Lower leg skin (tissue), 4 donors: ENCODE data around the gene RUFY3. TPM values are rescaled to one million over a fixed set of nuclear protein-coding genes. Genes with fewer than 3 reads are reported as not detected.
"Not testable (repeated sequence)": the region's sequence is repeated elsewhere in the genome, so short reads cannot be mapped to it uniquely, and the experiment has no call there.

ENCODE experiments used
- DNase-seq, 2 donors: peaks; one replicate each; pipeline ENCODE4 v3.0.0-alpha.2; 2019; ENCODE audit warnings: low spot score in 2 of 2
- H3K4me3 ChIP-seq: fragments of 200-600 bp; sonication (generic); 2 replicates; pipeline ENCODE4 v1.5.1; 2017; ENCODE audit warnings: mild to moderate bottlenecking, low read depth; ENCODE audit not compliant: poor library complexity, severe bottlenecking
- CTCF ChIP-seq, 3 donors: fragments of 450-650 bp; IDR thresholded peaks; one replicate each; pipeline ENCODE4 v1.5.1; 2016; ENCODE audit warnings: antibody characterized with exemption in 3 of 3, mild to moderate bottlenecking in 3 of 3, moderate library complexity in 2 of 3
- POLR2A ChIP-seq, 2 donors: fragments of 450-650 bp; IDR thresholded peaks; one replicate each; pipeline ENCODE4 v1.6.1; 2016 to 2017; ENCODE audit warnings: antibody characterized with exemption in 2 of 2, mild to moderate bottlenecking in 1 of 2, moderate library complexity in 1 of 2
- WGBS, 2 donors: methylation state at CpG; one replicate each; pipeline ENCODE4 v1.1.5; 2018; 5-methylcytosine and 5-hydroxymethylcytosine counted together
- intact Hi-C: fragments of 100-400 bp; cut with DNase I; formaldehyde crosslinking; loops from one replicate; pipeline ENCODE4 v1.15.0; 2023; ENCODE audit warnings: low total_unique reads
- total RNA-seq, 4 donors: library from RNA; depleted of rRNA; stranded (reverse); fragments of >200 nt; gene quantifications; one replicate each; pipeline ENCODE4 v1.1.0, GENCODE V29; 2016

The RUFY3 gene
- total RNA-seq, 4 donors from 2014 or later: 54.2 to 88.9 (median 65.7) TPM

DNA sequence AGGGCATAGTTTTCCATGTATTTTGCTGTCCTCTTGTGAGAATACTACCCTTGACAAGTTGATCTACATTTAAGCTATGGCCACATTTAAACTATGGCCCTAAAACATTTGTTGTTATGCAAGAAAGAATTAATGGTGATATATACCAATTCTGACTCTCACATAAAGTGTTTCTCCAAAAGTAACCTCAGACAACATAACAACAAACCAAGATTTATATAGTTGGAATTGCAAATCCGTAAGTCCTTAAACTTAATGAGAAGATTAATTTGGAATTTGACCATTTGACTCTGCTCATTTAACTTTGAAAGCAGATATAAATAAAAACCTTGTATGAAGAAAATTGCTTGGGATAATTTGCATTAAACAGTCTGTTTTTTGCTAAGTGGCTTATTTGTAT is 38.9 kb downstream of the RUFY3 start:
- 95 to 97% methylated on average over 1 of the region's 1 CpG for WGBS, 2 donors
- TF ChIP-seq POLR2A (IDR thresholded peaks at IDR 0.05) (no peak), CTCF (IDR thresholded peaks at IDR 0.05) (no peak)
- H3K4me3 ChIP-seq: no peak overlapping the region
- intact Hi-C loops: no loop called here
- DNase-seq: no peak

DNA sequence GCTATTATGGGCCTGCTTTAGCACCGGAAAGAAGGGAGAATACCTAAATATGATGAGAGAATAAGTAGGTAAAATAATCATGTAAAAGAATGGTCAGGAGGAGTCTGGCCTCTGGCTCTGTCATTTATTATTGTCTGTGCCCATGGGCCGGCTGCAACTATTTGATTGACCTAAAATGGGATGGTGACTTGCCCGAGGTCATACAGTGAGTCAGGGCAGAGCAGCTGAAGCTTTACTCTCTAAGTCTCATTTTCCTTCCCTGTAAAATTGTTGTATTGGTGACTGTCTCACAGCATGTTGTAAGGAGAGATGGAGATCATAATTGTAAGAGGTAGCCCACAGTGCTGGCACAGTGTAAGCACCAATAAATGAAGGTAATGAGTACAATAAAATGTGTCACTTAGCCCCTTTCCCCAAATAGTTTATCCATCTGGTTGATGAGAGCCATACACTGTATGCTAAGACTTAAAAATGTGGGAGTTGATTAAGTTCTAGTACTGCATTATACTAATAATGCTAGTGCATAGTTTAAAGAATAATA is 39.6 kb downstream of the RUFY3 start:
- DNase-seq: no peak
- H3K4me3 ChIP-seq: no peak overlapping the region
- intact Hi-C loops: no loop called here
- WGBS, 2 donors: 88 to 92% methylated on average over 3 of the region's 3 CpGs
- TF ChIP-seq POLR2A (IDR thresholded peaks at IDR 0.05) (no peak), CTCF (IDR thresholded peaks at IDR 0.05) (no peak)

DNA sequence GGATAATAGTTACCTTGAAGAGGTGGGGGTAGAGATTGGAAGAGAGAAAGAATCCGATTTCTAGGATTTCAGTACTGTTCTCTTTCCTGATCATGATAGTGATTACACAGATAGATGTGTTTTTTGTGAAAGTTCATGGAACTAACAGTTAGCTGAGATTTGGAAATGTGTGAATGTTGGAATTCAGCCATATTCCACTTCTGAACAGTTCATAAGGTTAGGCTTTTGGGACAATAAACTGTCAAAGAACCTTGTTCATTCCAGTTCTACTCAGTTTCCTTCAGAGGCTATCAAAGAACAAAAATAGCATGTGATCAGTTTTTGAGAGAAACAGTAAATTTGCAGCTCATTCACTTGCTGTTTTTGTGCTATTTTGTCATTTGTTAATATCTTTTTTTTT is 43.6 kb downstream of the RUFY3 start:
- intact Hi-C loops: no loop called here
- no peak overlapping the region for H3K4me3 ChIP-seq
- 92 to 100% methylated on average over 1 of the region's 1 CpG for WGBS, 2 donors
- DNase-seq: no peak
- TF ChIP-seq CTCF (IDR thresholded peaks at IDR 0.05) (no peak), POLR2A (IDR thresholded peaks at IDR 0.05) (no peak)

GRCh38 chr4:70768301-70768948 is 46.7 kb downstream of the RUFY3 start:
- no peak overlapping the region for H3K4me3 ChIP-seq
- 94 to 95% methylated on average over 3 of the region's 3 CpGs for WGBS, 2 donors
- no peak for DNase-seq
- TF ChIP-seq POLR2A (IDR thresholded peaks at IDR 0.05) (no peak), CTCF (IDR thresholded peaks at IDR 0.05) (no peak)
- intact Hi-C loops: no loop called here

DNA sequence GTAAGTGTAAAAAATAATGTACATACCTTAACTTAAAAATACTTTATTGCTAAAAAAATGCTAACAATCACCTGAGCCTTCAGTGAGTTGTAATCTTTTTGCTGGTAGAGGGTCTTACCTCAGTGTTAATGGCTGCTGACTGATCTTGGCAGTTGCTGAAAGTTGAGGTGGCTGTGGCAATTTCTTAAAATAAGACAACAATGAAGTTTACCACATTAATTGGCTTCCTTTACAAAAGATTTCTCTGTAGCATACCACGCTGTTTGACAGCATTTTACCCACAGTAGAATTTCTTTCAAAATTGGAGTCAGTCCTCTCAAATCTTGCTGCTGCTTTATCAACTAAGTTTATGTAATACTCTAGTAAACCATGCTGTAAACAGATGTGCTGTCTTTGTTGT is 47.6 kb downstream of the RUFY3 start:
- DNase-seq, intact Hi-C loops: not testable (repeated sequence)
- WGBS, 2 donors: 88% methylated on average over 1 of the region's 1 CpG

DNA sequence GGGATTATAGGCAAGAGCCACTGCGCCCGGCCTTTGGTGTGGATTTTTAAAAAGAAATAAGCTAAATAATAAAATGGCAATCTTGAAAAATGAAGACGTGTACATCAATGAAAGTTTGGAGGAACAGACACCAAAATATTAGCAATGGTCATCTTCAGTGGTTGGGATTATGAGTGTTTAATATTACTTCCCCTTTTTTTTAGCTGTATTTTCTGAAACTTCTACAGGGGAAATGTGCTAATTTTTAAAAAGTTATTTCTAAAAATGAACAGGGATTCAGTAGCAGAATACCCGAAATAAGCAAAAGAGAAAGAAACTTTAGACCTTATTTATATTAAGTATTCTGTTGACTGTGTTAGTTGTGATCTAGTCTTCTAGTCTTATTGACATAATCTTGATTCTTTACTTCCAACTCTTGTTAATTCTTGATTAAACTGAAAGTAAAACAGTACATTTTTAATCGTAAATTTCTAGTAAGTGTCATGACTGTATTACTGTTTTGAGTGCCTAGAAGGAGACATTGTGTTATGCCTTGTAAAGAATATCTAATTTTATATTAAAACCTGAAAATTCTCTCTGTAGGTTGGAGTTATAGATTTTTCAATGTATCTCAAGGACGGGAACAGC is 51.3 kb downstream of the RUFY3 start:
- TF ChIP-seq POLR2A (IDR thresholded peaks at IDR 0.05) (no peak), CTCF (IDR thresholded peaks at IDR 0.05) (no peak)
- no peak overlapping the region for H3K4me3 ChIP-seq
- no peak for DNase-seq
- intact Hi-C loops: no loop called here
- 90 to 91% methylated on average over 6 of the region's 6 CpGs for WGBS, 2 donors

More for the DNA sequence above, 47.6 kb downstream of the RUFY3 start:
- H3K4me3 ChIP-seq: not testable (repeated sequence)
